GM12878 (cell line): Measurements from ENCODE around the gene CXXC4. TPM values are rescaled to one million over a fixed set of nuclear protein-coding genes. Genes with fewer than 3 reads are reported as not detected.

Experiments used
- ATAC-seq: fragments of 200-7000 bp; cut with Tn5 transposase; 3 replicates; pipeline ENCODE4 v1.9.1; 2020; ENCODE audit warnings: mild to moderate bottlenecking, moderate library complexity
- BruUV-seq: library from RNA; stranded (reverse); fragments of 400-500 nt; replicated peaks from 2 replicates; lab custom pipeline; 2021; lab: Mats Ljungman, UMichigan
- CTCF ChIA-PET: fragments of 300-600 bp; sonication (Branson Sonifier 250); formaldehyde crosslinking; extraction: SDS; loops from one replicate; lab custom pipeline; 2021; ENCODE audit warnings: inconsistent platforms; lab: Yijun Ruan, JAX
- POLR2A ChIA-PET: fragments of 350-600 bp; formaldehyde crosslinking; extraction: SDS; loops from one replicate; lab custom pipeline; 2021; ENCODE audit warnings: inconsistent platforms; lab: Charles Lee
- RAD21 ChIA-PET: fragments of 300-600 bp; sonication (Branson Sonifier 250); formaldehyde crosslinking; loops from one replicate; lab custom pipeline; 2023; ENCODE audit warnings: antibody characterized with exemption; ENCODE audit not compliant: unreplicated experiment; lab: Charles Lee
- SMC1A ChIA-PET: fragments of 300-600 bp; sonication (Branson Sonifier 250); formaldehyde crosslinking; loops from one replicate; lab custom pipeline; 2023; ENCODE audit not compliant: unreplicated experiment, uncharacterized antibody; lab: Charles Lee
- DNase-seq: peaks from one replicate; pipeline ENCODE4 v3.0.0-alpha.2; 2011; ENCODE audit warnings: low read depth, low spot score
- FAIRE-seq: peaks from 3 replicates; lab custom pipeline; 2011; peaks lifted over from hg19 to GRCh38; lab: Jason Lieb, UNC
- H2AFZ ChIP-seq: 2 replicates; pipeline ENCODE4 v1.6.0; 2011; ENCODE audit warnings: low read depth, low read length, control low read depth; ENCODE audit not compliant: control insufficient read depth
- H3K27ac ChIP-seq: 2 replicates; pipeline ENCODE4 v1.5.1; 2011; ENCODE audit warnings: control low read depth; ENCODE audit not compliant: control insufficient read depth, insufficient read depth
- H3K27me3 ChIP-seq, 2 experiments: replicated peaks in 1 of 2; 2 replicates each; pipeline versions ENCODE4 v1.6.0 to v1.6.1; 2011; ENCODE audit warnings: low read length in 1 of 2; ENCODE audit not compliant: control insufficient read depth in 2 of 2, insufficient read depth in 2 of 2
- H3K36me3 ChIP-seq, 2 experiments: 2 replicates each; pipeline ENCODE4 v1.5.1; 2011; ENCODE audit warnings: low read length in 1 of 2; ENCODE audit not compliant: control insufficient read depth in 2 of 2, insufficient read depth in 2 of 2
- H3K4me1 ChIP-seq: 2 replicates; pipeline ENCODE4 v1.6.1; 2011; ENCODE audit warnings: mild to moderate bottlenecking, low read length, moderate library complexity, mixed read lengths; ENCODE audit not compliant: control insufficient read depth, insufficient read depth
- H3K4me2 ChIP-seq: 2 replicates; pipeline ENCODE4 v1.6.0; 2011; ENCODE audit warnings: control low read depth; ENCODE audit not compliant: control insufficient read depth, insufficient read depth
- H3K4me3 ChIP-seq: fragments of 200-600 bp; sonication (generic); 2 replicates; pipeline ENCODE4 v1.5.1; 2016
- H3K79me2 ChIP-seq: 2 replicates; pipeline ENCODE4 v1.6.0; 2011; ENCODE audit warnings: low read length; ENCODE audit not compliant: control insufficient read depth, insufficient read depth
- H3K9ac ChIP-seq: 2 replicates; pipeline ENCODE4 v1.8.0; 2011; ENCODE audit warnings: low read length, control low read depth, mixed read lengths; ENCODE audit not compliant: control insufficient read depth, insufficient read depth
- H3K9me3 ChIP-seq: replicated peaks from 3 replicates; pipeline ENCODE4 v1.5.1; 2011; ENCODE audit warnings: mild to moderate bottlenecking, low read length; ENCODE audit not compliant: control insufficient read depth, insufficient read depth
- H4K20me1 ChIP-seq: 2 replicates; pipeline ENCODE4 v1.6.0; 2011; ENCODE audit not compliant: control insufficient read depth, insufficient read depth
- BRCA1 ChIP-seq: IDR thresholded peaks from 2 replicates; pipeline ENCODE4 v1.6.1; 2011; ENCODE audit warnings: low read depth, low read length, improper control_type of control experiment
- HCFC1 ChIP-seq: fragments of 150-350 bp; IDR thresholded peaks from 2 replicates; pipeline ENCODE4 v1.6.1; 2014; ENCODE audit warnings: low read length
- MYB ChIP-seq: fragments of 150-350 bp; IDR thresholded peaks from 2 replicates; pipeline ENCODE4 v1.6.1; 2014; ENCODE audit warnings: mild to moderate bottlenecking, low read depth, low read length, borderline replicate concordance
- RB1 ChIP-seq: fragments of 450-650 bp; formaldehyde crosslinking; IDR thresholded peaks from 2 replicates; pipeline ENCODE4 v1.6.1; 2017; ENCODE audit warnings: mild to moderate bottlenecking, borderline replicate concordance
- RBBP5 ChIP-seq: fragments of 200-600 bp; sonication (generic); conservative IDR thresholded peaks from 2 replicates; pipeline ENCODE4 v1.6.1; 2016
- WGBS: methylation state at CpG from one replicate; pipeline ENCODE4 v1.1.6; 2016; ENCODE audit warnings: low lambda C conversion rate; ENCODE audit not compliant: insufficient replicate concordance, insufficient coverage; ENCODE audit errors: missing lambda C conversion rate; 5-methylcytosine and 5-hydroxymethylcytosine counted together
- in situ Hi-C: fragments of 300-500 bp; cut with MboI; formaldehyde crosslinking; loops from 9 replicates; pipeline ENCODE4 v1.14.3; 2018; ENCODE audit warnings: mixed read lengths
- intact Hi-C: fragments of 100-400 bp; cut with micrococcal nuclease; formaldehyde crosslinking; loops from one replicate; pipeline ENCODE4 v1.14.2; 2022; ENCODE audit not compliant: unreplicated experiment
- polyA plus RNA-seq, 11 experiments: library from polyadenylated mRNA; depleted of rRNA in 4 of 11; unstranded in 6 of 11; stranded (reverse) in 5 of 11; fragments of >200 nt; fragmentation: Nextera tagmentation in 4 of 11; fragmentation: Illumina TruSeq in 1 of 11; extraction: Ambion mirVana in 4 of 11; extraction: Trizol in 1 of 11; gene quantifications; 1 replicate in 1 of 11; 2 replicates in 10 of 11; pipeline versions ENCODE4 v1.2.1 to v1.2.3, GENCODE V29; 2011 to 2016; ENCODE audit warnings: inconsistent platforms in 2 of 11, missing spikeins in 2 of 11, low read depth in 1 of 11
- total RNA-seq, 4 experiments: library from RNA; depleted of rRNA in 3 of 4; stranded (reverse); fragments of >200 nt in 3 of 4; fragmentation: Illumina TruSeq in 1 of 4; extraction: Trizol in 1 of 4; gene quantifications; 2 replicates each; pipeline versions ENCODE4 v1.2.1 to v1.2.3, GENCODE V29; 2013 to 2021

The CXXC4 gene
- total and polyA plus RNA-seq, 10 of the 15 experiments (the other 5 are each of a cell fraction or from before 2014, with no cell fraction given), result 4.2 to 17.0 (median 7.8) TPM

GRCh38 chr4:104502471-104502870, 7.8 kb upstream of the CXXC4 start:
- H3K27me3 ChIP-seq, result no peaks in the 10 kb centered on the region
- BruUV-seq, result no TSS peak
- no peak overlapping the region for H3K27ac ChIP-seq
- no peak overlapping the region for H3K4me3 ChIP-seq
- no peak overlapping the region for H2AFZ ChIP-seq
- H3K4me1 ChIP-seq, result no peaks in the 10 kb centered on the region
- no peak for ATAC-seq
- intact Hi-C loops, result no loop called here
- no peaks in the 10 kb centered on the region for H3K79me2 ChIP-seq
- WGBS, result 96% methylated on average over 2 of the region's 2 CpGs
- SMC1A ChIA-PET, result interaction anchor here (0.6 to 6.6 kb wide), 2 partner anchors 8 to 348 kb away, joined by 3 to 47 read pairs; no protein-coding TSS in a partner anchor
- DNase-seq, result no peak
- H3K9ac ChIP-seq, result no peak overlapping the region
- RAD21 ChIA-PET, result no interaction called here
- no peak for FAIRE-seq
- no peaks in the 10 kb centered on the region for H4K20me1 ChIP-seq
- CTCF ChIA-PET, result no interaction called here
- POLR2A ChIA-PET, result no interaction called here
- no peaks in the 10 kb centered on the region; the same call in 2 of the 3 replicates for H3K9me3 ChIP-seq
- H3K36me3 ChIP-seq, result no peaks in the 10 kb centered on the region
- no peak overlapping the region for H3K4me2 ChIP-seq
- no peak for TF ChIP-seq BRCA1
- TF ChIP-seq, all 136 proteins: peak for 0
- in situ Hi-C loops, result no loop called here

DNA sequence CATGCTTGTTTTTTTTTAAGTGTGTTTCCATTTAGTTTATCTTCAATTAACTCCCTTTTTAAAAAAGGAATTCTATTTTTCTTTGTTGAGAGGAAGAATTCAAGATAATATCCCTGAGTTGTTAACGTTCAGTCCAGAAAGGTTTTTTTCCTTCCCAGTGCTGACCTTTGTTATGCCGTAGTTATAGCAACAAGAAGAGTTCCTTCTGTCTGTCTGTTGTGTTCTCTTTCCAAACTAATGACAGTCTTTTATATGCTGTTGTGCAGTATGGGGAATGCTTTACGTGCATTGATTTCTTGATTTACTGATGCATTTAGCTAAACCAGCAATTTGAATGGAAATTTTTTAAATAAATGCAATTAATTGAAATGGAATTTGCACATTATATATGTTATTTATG, 6.6 kb upstream of the CXXC4 start:
- intact Hi-C loops, result no loop called here
- ChIA-PET RAD21 (no interaction called here), POLR2A (no interaction called here), CTCF (interaction anchor here (0.7 to 1.3 kb wide), 2 partner anchors 10 to 30 kb away, joined by 3 to 4 read pairs; no protein-coding TSS in a partner anchor), SMC1A (interaction anchor here (6.6 kb wide), 1 partner anchor 9 kb away, joined by 47 read pairs; no protein-coding TSS in a partner anchor)
- Histone ChIP-seq H3K27ac (no peak overlapping the region), H2AFZ (no peak overlapping the region), H3K27me3 (no peaks in the 10 kb centered on the region), H3K4me3 (no peak overlapping the region), H3K79me2 (no peaks in the 10 kb centered on the region), H3K4me2 (no peak overlapping the region), H3K36me3 (no peaks in the 10 kb centered on the region), H3K9ac (no peak overlapping the region), H4K20me1 (no peaks in the 10 kb centered on the region), H3K9me3 (no peaks in the 10 kb centered on the region; the same call in 2 of the 3 replicates), H3K4me1 (no peaks in the 10 kb centered on the region)
- in situ Hi-C loops, result no loop called here
- WGBS, result 63% methylated on average over 3 of the region's 3 CpGs
- no TSS peak for BruUV-seq
- no peak for ATAC-seq
- TF ChIP-seq RB1 (no peak), RBBP5 (no peak), HCFC1 (no peak), MYB (no peak)
- DNase-seq, result no peak
- FAIRE-seq, result peak; percentile 70
